Ascending aorta (tissue), 2 donors: ENCODE measurements around the gene PPP6R1. TPM values are rescaled to one million over a fixed set of nuclear protein-coding genes. Genes with fewer than 3 reads are reported as not detected.

Source experiments
- DNase-seq, 2 donors: peaks; one replicate each; pipeline ENCODE4 v3.0.0-alpha.2; 2019; ENCODE audit warnings: low spot score in 2 of 2
- H3K27ac ChIP-seq, 2 donors: fragments of 200-600 bp; sonication (generic); one replicate each; pipeline ENCODE4 v1.5.1; 2016 to 2017; ENCODE audit warnings: mild to moderate bottlenecking in 1 of 2
- H3K27me3 ChIP-seq: fragments of 200-600 bp; sonication (generic); one replicate; pipeline ENCODE4 v1.5.1; 2017
- H3K36me3 ChIP-seq, 2 donors: fragments of 200-600 bp; sonication (generic); one replicate each; pipeline ENCODE4 v1.5.1; 2016
- H3K4me1 ChIP-seq, 2 donors: fragments of 200-600 bp; sonication (generic); one replicate each; pipeline ENCODE4 v1.5.1; 2016 to 2017; ENCODE audit warnings: mild to moderate bottlenecking in 1 of 2
- H3K4me3 ChIP-seq, 2 donors: fragments of 200-600 bp; sonication (generic); one replicate each; pipeline ENCODE4 v1.5.1; 2016 to 2017; ENCODE audit warnings: mild to moderate bottlenecking in 1 of 2
- H3K9me3 ChIP-seq, 2 donors: fragments of 200-600 bp; sonication (generic); one replicate each; pipeline ENCODE4 v1.5.1; 2016
- CTCF ChIP-seq, 3 experiments: fragments of 200-600 bp in 2 of 3; fragments of 450-650 bp in 1 of 3; sonication (generic) in 2 of 3; IDR thresholded peaks; one replicate each; pipeline ENCODE4 v1.5.1; 2016 to 2019; ENCODE audit warnings: antibody characterized with exemption in 3 of 3, mild to moderate bottlenecking in 1 of 3, moderate library complexity in 1 of 3
- intact Hi-C: fragments of 100-400 bp; cut with DNase I; formaldehyde crosslinking; loops from one replicate; pipeline ENCODE4 v1.15.1; 2023
- total RNA-seq: library from RNA; depleted of rRNA; stranded (reverse); fragments of >200 nt; gene quantifications from one replicate; pipeline ENCODE4 v1.1.0, GENCODE V29; 2016

Gene PPP6R1
- total RNA-seq, 1 donor from 2014 or later = 68.3 TPM

- no peak for TF ChIP-seq CTCF (IDR thresholded peaks at IDR 0.05)
- Histone ChIP-seq H3K36me3 (peaks cover 15 to 20% of the 10 kb centered on the region in 2 donors), H3K27ac (no peak overlapping the region), H3K4me1 (no peaks in the 10 kb centered on the region), H3K4me3 (no peak overlapping the region), H3K9me3 (no peaks in the 10 kb centered on the region), H3K27me3 (no peaks in the 10 kb centered on the region)
- intact Hi-C loops = no loop called here
- DNase-seq = no peak
Measured at GRCh38 chr19:55223291-55224037, 35.4 kb downstream of the PPP6R1 start.

GRCh38 chr19:55220525-55220924 is 38.3 kb downstream of the PPP6R1 start:
- intact Hi-C loops = no loop called here

GRCh38 chr19:55216461-55217198 is 42.2 kb downstream of the PPP6R1 start:
- TF ChIP-seq CTCF (IDR thresholded peaks at IDR 0.05) = no peak
- H3K27ac ChIP-seq = peak overlapping the region in 1 of 2 donors; percentile 7
- peaks cover 0 to 11% of the 10 kb centered on the region in 2 donors for H3K9me3 ChIP-seq
- intact Hi-C loops = no loop called here
- peak; percentile 25 to 82 for DNase-seq
- H3K27me3 ChIP-seq = no peaks in the 10 kb centered on the region
- H3K36me3 ChIP-seq = no peaks in the 10 kb centered on the region
- H3K4me1 ChIP-seq = no peaks in the 10 kb centered on the region
- peak overlapping the region; percentile 42 to 48 for H3K4me3 ChIP-seq

More at GRCh38 chr19:55220525-55220924, 38.3 kb downstream of the PPP6R1 start:
- H3K9me3 ChIP-seq = no peaks in the 10 kb centered on the region
- H3K4me1 ChIP-seq = no peaks in the 10 kb centered on the region
- no peak for TF ChIP-seq CTCF (IDR thresholded peaks at IDR 0.05)
- DNase-seq = no peak
- H3K27me3 ChIP-seq = no peaks in the 10 kb centered on the region
- no peaks in the 10 kb centered on the region for H3K36me3 ChIP-seq
- H3K4me3 ChIP-seq = no peak overlapping the region
- H3K27ac ChIP-seq = no peak overlapping the region

GRCh38 chr19:55213547-55213946 is 45.3 kb downstream of the PPP6R1 start:
- TF ChIP-seq CTCF (IDR thresholded peaks at IDR 0.05) = no peak
- Histone ChIP-seq H3K9me3 (peaks cover 0 to 11% of the 10 kb centered on the region in 2 donors), H3K27ac (no peak overlapping the region), H3K27me3 (no peaks in the 10 kb centered on the region), H3K4me1 (no peaks in the 10 kb centered on the region), H3K4me3 (no peak overlapping the region), H3K36me3 (no peaks in the 10 kb centered on the region)
- intact Hi-C loops = no loop called here
- DNase-seq = no peak

GRCh38 chr19:55212447-55212846 is 46.4 kb downstream of the PPP6R1 start:
- Histone ChIP-seq H3K36me3 (no peaks in the 10 kb centered on the region), H3K27ac (no peak overlapping the region), H3K4me1 (no peaks in the 10 kb centered on the region), H3K9me3 (peaks cover 0 to 11% of the 10 kb centered on the region in 2 donors), H3K4me3 (no peak overlapping the region), H3K27me3 (no peaks in the 10 kb centered on the region)
- no peak for DNase-seq
- intact Hi-C loops = no loop called here
- no peak for TF ChIP-seq CTCF (IDR thresholded peaks at IDR 0.05)
